Activated CD4-positive, alpha-beta T cell treated with anti-CD3 and anti-CD28 coated beads, Interleukin-2, amount 50 U/mL, for 24 hours (primary cell): ENCODE measurements around the gene HDLBP.
"Not testable (repeated sequence)": the region's sequence is repeated elsewhere in the genome, so short reads cannot be mapped to it uniquely, and the experiment has no call there.

Experiments
- DNase-seq, 2 donors: peaks; one replicate each; pipeline ENCODE4 v3.0.0-alpha.2; 2020; ENCODE audit warnings: low read depth in 1 of 2, low spot score in 1 of 2

HDLBP gene

DNA sequence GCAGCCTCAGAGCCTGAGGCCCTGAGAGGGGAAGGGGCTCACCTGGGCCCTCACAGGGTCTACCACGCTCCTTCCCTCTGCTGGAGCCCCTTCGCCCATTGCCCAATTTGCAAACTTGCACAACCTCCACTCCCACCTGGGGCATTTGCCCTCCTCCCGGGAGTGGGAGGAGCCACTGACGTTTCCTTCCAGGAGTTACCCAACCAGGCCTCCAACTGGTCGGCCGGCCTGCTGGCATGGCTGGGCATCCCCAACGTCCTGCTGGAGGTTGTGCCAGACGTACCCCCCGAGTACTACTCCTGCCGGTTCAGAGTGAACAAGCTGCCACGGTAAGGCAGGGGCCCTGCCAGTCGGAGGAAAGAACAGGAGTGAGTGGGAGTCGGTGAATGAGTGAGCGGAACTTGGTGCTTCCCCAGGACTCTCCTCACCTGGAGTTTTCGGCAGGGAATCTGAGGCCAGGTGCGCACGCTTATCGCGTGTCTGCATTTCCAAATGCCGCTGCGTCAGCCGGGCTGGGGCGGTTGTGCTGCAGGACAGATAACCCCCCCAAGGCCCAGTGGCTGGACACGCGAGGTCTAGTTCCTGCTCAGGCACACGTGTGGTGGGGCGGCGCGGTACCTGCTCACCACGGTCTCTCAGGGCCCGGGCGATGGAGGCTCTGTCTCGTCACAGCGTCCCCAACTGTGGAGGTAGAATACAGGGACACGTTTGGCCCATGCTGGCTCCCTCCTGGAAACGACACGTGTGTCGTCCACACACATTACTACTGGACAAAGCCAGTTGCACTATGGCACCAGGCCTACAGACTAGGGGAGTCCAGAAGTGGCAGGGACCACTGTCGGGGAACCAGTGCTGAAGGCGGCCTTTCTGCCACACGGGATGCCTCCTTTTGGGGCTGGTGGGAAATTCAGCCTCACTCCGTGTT is 115.3 kb downstream of the HDLBP start:
- no peak for DNase-seq

DNA sequence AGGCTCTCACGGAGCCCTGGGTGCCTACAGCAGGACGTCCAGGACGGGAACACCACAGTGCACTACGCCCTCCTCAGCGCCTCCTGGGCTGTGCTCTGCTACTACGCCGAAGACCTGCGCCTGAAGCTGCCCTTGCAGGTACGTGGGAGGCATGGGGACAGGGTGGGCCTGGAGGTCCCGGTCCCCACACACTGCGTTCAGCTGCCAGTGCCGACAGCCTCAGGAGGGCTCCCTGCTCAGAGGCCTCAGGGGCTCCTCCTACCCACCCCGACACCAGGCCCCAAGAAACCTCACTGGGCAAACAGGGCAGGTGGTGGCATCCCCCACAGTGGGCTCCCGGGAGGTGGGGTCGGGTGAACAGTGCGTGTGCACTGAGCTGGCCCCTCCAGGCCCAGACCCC is 116.2 kb downstream of the HDLBP start:
- no peak for DNase-seq

DNA sequence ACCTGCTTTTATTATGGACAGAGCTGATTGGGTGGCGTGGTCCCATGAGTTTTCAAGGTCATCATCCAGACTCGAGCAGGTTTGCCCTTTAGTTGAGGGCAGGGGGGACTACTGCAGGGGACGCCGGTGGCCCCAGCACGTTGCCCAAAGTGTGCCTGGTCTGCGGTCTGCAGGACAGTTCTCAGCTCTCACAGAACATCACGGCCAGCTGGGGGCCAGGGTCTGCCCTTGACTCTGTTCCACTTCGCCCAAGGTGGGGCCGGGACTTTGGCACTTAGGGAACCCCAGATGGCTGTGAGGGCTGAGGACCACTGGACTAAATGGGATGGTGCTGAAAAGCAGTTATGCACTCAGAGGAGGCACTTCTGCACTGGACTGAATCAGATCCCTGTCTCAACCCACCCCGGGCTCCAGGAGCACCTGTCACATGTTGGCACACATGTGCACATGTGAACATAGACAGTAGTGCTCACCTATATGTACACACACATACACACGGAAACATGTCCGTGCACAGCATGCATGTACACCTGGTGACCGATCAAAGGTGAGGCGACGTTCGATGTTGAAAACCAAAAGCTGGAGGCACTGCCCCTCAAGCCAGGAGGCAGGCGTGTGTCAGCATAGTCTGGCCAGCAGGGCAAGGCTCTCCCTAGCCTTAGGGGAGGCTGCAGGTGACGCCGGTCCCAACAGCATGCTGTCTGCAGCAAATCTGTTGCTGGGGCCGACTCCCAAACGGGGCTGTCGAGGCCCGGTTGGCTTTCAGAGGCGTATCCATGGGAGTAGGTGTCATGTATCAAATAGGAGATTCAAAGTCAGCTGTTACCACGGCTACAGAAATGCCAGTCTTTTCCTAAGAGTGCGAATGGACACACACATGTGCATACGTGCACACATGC is 116.8 kb downstream of the HDLBP start:
- DNase-seq = no peak

DNA sequence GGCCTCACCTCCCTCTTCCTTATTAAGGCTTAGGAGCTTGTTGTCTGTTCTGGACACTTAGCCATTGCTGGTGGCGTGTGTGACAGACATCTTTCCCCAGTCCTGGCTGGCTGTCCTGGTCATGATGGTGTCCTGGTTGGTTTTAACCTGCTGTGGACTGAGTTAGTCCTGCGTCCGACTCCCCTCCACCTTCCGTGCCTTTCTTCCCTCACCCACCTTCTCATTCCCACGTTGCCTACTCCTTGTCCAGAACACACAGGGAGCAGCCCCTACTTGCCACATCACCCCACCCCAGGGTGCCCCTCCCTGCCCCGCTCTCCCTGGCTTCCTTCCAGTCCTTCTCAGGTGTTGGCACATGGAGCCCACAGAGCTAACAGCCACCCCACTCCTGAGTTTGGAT is 117.5 kb downstream of the HDLBP start:
- no peak for DNase-seq

GRCh38 chr2:241197246-241197645 is 118.2 kb downstream of the HDLBP start:
- not testable (repeated sequence) for DNase-seq

- DNase-seq = no peak
Measured at GRCh38 chr2:241195506-241196130, 119.9 kb downstream of the HDLBP start.

- no peak for DNase-seq
Measured at GRCh38 chr2:241194811-241195210, 120.7 kb downstream of the HDLBP start.

GRCh38 chr2:241193271-241193670 is 122.2 kb downstream of the HDLBP start:
- no peak for DNase-seq

DNA sequence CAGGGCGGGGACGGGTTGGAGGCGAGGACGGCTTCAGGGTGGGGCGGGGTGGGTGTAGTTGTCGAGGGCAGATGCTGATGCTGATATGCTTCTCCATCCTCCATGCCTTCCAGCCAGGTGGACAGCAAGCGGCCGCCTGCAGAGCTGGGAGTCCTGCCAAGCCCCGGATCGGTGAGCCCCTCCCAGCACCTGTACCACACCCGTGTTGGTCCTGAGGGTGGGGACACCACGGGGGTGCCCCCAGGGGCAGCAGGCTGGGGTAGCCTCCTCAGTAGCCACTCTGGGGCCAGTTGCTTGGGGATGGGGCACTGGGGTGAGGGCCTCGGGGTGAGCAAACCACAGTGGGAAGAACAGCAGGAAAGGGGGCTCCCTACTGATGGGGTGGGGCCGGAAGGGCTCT is 124.4 kb downstream of the HDLBP start:
- no peak for DNase-seq

DNA sequence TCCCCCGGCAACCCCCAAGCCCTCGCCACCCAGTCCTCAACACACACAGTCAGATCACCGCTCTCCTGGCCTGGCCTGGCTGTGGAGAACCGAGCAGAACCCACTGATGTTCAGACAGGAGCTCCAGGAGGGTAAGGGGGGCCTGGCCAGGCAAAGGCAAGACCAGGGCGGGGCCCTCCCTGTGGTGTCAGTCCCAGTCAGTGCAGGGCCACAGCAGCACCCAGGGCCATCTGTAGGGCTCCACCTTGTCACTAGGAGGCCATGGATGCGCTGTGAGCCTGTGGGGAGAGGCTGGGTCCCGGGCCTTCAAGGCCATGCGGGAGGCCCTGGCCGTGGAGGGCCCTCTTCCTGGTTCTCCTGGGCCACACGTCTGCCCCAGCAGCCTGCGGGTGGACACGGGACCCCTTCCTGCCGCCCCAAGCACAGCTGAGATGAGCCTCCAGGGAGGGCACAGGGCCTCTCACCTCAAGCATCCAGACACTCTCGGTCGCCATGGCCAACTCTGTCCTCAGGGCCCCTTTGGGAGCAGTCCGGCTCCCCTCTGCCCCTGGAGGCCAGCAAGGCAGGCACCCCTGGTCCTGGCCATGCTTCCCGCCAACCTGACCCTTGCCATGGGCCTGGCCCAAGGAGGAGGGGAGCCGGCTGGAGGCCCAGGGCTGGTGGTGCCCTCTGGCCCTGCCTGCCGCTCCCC is 125.0 kb downstream of the HDLBP start:
- no peak for DNase-seq

- no peak for DNase-seq
Measured at GRCh38 chr2:241189856-241190201, 125.6 kb downstream of the HDLBP start.

- no peak for DNase-seq
Measured at GRCh38 chr2:241189093-241189855, 126.2 kb downstream of the HDLBP start.

DNA sequence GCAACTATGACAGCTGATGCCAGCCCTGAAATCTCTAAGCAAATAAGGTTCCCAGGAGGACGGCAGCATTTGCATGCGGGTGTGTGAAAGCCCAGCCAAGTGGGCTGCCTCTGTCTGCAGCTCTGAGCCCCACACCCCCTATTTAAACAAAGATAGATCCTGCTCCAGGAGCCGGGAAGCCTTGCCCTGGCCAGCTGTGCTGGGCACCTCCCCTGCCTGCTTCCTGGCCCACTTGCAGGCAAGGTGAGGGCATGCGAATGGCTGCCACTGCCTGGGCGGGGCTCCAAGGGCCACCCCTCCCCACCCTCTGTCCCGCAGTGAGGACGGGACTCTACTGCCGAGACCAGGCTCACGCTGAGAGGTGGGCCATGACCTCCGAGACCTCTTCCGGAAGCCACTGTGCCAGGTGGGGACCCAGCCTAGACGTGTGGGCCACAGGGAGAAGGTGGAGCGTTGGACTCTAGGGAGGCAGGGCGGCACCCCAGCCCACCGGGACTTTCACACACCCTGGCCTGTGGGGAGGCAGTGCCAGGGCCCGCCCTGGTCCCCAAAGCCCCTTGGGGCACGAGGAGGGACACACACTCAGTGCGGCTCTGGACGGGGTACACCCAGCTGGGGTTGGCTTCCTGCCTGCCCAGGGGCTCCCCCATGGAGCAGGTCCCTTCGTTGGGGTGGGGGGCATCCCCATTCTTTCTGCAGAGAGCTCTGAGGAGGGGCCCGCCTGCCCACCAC is 126.9 kb downstream of the HDLBP start, which contains the start of gene ANO7:
Gene ANO7 (plus strand): TSS at position 317 of the 732 bp plus-strand sequence. CDS start 1,387 bp downstream, outside the sequence.
- no peak for DNase-seq

- no peak for DNase-seq
Measured at GRCh38 chr2:241187918-241188234, 127.6 kb downstream of the HDLBP start.

DNA sequence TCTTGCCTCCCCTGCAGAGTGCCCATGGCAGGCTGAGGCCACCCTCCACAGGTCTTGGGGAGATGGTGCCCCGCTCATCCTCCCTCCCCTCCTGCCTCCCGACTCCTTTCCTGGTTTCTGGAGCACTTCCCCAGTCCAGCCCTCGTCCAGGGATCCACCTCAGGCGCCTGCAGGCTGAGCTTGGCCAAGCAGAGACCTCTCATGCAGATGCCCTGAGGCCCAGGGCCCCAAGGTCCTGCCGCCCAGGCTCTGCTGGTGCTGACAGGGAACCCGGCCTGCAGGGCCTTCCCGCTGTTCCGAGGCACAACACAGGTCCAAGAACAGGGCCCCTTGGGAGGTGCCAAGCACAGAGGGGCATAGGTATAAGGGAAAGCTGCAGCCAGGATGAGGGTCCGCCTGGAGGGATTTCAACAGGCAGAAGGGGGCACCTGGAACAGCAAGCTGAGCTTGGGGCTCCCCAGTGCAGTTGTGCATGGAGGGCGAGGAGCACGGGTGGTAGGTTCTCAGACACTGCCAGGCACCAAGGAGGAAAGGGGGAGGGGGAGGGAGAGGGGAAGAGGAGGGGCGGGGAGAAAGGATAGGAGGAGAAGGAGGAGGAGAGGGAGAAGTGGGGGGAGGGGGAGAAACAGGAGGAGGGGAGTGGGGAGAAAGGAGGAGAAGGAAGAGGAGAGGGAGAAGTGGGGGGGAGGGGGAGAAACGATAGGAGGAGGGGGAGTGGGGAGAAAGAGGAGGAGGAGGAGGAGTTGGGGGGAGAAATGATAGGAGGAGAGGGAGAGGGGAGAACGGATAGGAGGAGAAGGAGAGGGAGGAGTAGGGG is 128.2 kb downstream of the HDLBP start:
- DNase-seq = no peak

DNA sequence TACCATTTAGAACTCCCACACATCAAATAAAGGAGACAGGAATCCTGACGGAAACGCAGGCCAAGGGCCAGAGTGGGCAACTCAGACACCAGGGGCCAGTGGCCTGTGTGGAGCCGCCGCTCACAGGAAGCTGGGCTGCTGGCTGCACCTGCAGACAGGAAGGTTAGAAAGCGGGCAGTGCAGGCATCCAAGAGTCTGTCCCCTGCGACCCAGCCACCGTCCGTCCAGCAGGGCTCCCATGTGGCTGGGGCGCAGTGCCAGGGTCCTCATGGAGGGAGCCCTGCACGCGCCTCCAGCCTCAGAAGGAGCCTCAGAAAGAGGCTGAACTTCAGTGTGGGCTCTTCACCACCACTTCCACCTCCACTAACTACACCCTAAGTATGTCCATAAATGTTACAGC is 129.5 kb downstream of the HDLBP start:
- no peak for DNase-seq

DNA sequence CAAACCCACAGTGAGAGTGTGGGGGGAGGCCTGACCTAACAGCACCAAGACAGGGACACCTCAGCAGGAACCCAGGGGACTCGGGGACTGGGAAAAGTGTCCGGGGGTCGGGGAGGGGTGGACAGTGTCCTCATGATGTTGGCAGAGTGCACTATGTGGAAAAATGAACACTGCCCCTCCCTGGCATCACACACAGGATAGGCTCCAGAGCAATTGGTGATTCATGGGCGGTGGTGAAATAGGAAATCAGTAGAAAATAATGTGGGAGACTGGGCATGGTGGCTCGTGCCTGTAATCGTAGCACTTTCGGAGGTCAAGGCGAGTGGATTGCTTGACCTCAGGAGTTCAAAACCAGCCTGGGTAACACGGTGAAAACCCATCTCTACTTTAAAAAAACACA is 130.6 kb downstream of the HDLBP start:
- no peak for DNase-seq

GRCh38 chr2:241183221-241183620 is 132.3 kb downstream of the HDLBP start:
- DNase-seq = no peak
